T-helper 1 cell treated with Interleukin-12 subunit alpha and Interleukin-12 subunit beta and Interleukin-4 antibody, amounts not matched to agents 30 ng/mL and 1 ng/mL, for 36 hours (primary cell): ENCODE results near the gene ENG. TPM values are rescaled to one million over a fixed set of nuclear protein-coding genes. Genes with fewer than 3 reads are reported as not detected.

Experiments used
- intact Hi-C: fragments of 100-400 bp; cut with micrococcal nuclease; formaldehyde crosslinking; loops from one replicate; pipeline ENCODE4 v1.15.1; 2024
- total RNA-seq: library from RNA; stranded (reverse); gene quantifications from 2 replicates; pipeline ENCODE4 v1.2.3, GENCODE V29; 2022

ENG gene
- total RNA-seq = 20.6 and 24.1 TPM in 2 replicates

- intact Hi-C loops = no loop called here
Observed at GRCh38 chr9:127854184-127854806, at the start of gene ENG. Gene ENG (minus strand): TSS chr9:127854658. CDS start chr9:127854355, 303 bp downstream.

- intact Hi-C loops = loop anchor here (1.0 to 2.0 kb wide), 5 partner anchors 7 to 133 kb away; partner anchors contain the start of genes FPGS, PIP5KL1 and ST6GALNAC4
Observed at GRCh38 chr9:127903557-127904475, 49.4 kb upstream of the ENG start.

GRCh38 chr9:127899128-127899943 lies 44.9 kb upstream of the ENG start, which contains the start of gene ST6GALNAC6:
Gene ST6GALNAC6 (minus strand): TSS chr9:127899603. CDS start chr9:127897981, 1,622 bp downstream.
- intact Hi-C loops = loop anchor here (1.0 kb wide), 3 partner anchors 18 to 128 kb away; partner anchors contain the start of gene ST6GALNAC4

- intact Hi-C loops = loop anchor here (1.0 kb wide), 4 partner anchors 8 to 127 kb away; partner anchors contain the start of gene ST6GALNAC4
Observed at GRCh38 chr9:127898433-127899127, 44.1 kb upstream of the ENG start.

GRCh38 chr9:127897193-127897692 lies 42.8 kb upstream of the ENG start:
- intact Hi-C loops = no loop called here

GRCh38 chr9:127896395-127897192 lies 42.1 kb upstream of the ENG start:
- intact Hi-C loops = no loop called here

GRCh38 chr9:127895811-127896210 lies 41.4 kb upstream of the ENG start:
- intact Hi-C loops = no loop called here

GRCh38 chr9:127893392-127893791 lies 38.9 kb upstream of the ENG start:
- intact Hi-C loops = no loop called here

- intact Hi-C loops = no loop called here
Observed at GRCh38 chr9:127892831-127893230, 38.4 kb upstream of the ENG start.

- intact Hi-C loops = no loop called here
Observed at GRCh38 chr9:127890053-127890452, 35.6 kb upstream of the ENG start.

- intact Hi-C loops = no loop called here
Observed at GRCh38 chr9:127887792-127888191, 33.3 kb upstream of the ENG start.

- intact Hi-C loops = no loop called here
Observed at GRCh38 chr9:127886401-127886972, 32.0 kb upstream of the ENG start.

- intact Hi-C loops = no loop called here
Observed at GRCh38 chr9:127885508-127886281, 31.2 kb upstream of the ENG start.

- intact Hi-C loops = loop anchor here (5.0 kb wide), 1 partner anchor 32 kb away; the partner anchor contains the start of gene ST6GALNAC4
Observed at GRCh38 chr9:127884976-127885490, 30.6 kb upstream of the ENG start.

- intact Hi-C loops = loop anchor here (5.0 kb wide), 1 partner anchor 33 kb away; the partner anchor contains the start of gene ST6GALNAC4
Observed at GRCh38 chr9:127884427-127884911, 30.0 kb upstream of the ENG start.

- intact Hi-C loops = loop anchor here (5.0 kb wide), 1 partner anchor 33 kb away; the partner anchor contains the start of gene ST6GALNAC4
Observed at GRCh38 chr9:127883959-127884358, 29.5 kb upstream of the ENG start.

- intact Hi-C loops = loop anchor here (5.0 kb wide), 1 partner anchor 36 kb away; the partner anchor contains the start of gene ST6GALNAC4
Observed at GRCh38 chr9:127881715-127882114, 27.3 kb upstream of the ENG start.

GRCh38 chr9:127880143-127880542 lies 25.7 kb upstream of the ENG start:
- intact Hi-C loops = loop anchor here (5.0 kb wide), 1 partner anchor 37 kb away; the partner anchor contains the start of gene ST6GALNAC4
